HG03159 (cell line): Measurements from ENCODE around the gene NDUFS8.

Experiments
- ATAC-seq: cut with Tn5 transposase; IDR thresholded peaks from one replicate; pipeline ENCODE4 v1.9.1; 2021; ENCODE audit warnings: mild to moderate bottlenecking, moderate library complexity; ENCODE audit not compliant: unreplicated experiment

Gene NDUFS8

GRCh38 chr11:68074584-68075352, 44.3 kb downstream of the NDUFS8 start:
- ATAC-seq, result no peak

- ATAC-seq, result no peak
These were observed 46.0 kb downstream of the NDUFS8 start for GRCh38 chr11:68076371-68077042.

DNA sequence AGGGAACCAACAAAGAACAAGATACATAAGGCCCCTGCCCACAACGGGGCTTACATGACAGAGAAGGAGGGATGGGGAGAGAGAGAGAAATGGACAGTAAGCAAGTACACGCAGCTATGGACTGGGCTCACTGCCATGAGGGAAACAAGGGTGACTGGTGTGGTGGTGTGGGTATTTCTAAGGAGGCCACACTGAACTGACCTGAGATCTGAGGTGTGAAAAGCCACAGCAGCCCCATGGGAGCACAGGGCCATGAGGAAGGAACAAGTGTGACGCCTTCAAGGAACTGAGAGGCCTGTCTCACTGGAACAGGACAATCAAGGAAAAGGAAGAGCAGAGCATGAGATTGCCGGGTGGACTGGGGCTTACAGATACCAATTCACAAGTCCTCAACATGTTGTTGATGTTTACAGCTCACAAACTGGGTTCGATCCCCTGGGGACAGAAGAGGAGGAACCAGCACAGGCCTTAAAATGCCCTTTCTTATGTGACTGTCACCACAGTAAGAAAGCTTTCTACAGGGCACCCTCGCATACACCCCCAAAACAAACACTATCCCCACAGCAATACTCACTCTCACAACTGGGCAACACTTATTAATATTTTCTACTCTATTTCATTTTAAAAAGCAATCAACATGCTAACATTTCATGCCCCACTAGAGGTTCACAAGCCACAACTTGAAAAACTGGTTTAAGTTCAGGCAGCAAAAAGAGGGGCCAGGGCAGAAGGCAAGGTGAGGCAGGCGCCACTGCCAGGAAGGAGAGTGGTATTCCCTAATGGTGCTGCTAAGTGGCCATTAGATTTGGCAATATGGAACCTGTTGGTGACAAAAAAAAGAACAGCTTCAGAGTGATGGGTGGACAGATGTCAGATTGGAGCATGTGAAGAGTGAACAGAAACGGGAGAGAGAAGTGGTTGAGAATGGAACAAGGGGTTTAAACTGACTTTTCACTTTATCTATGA, 47.4 kb downstream of the NDUFS8 start:
- ATAC-seq, result no peak

GRCh38 chr11:68080860-68081259, 50.4 kb downstream of the NDUFS8 start:
- ATAC-seq, result no peak

- no peak for ATAC-seq
These were observed 51.2 kb downstream of the NDUFS8 start for GRCh38 chr11:68081691-68082090.

- ATAC-seq, result no peak
These were observed 52.0 kb downstream of the NDUFS8 start for GRCh38 chr11:68082481-68082880.

DNA sequence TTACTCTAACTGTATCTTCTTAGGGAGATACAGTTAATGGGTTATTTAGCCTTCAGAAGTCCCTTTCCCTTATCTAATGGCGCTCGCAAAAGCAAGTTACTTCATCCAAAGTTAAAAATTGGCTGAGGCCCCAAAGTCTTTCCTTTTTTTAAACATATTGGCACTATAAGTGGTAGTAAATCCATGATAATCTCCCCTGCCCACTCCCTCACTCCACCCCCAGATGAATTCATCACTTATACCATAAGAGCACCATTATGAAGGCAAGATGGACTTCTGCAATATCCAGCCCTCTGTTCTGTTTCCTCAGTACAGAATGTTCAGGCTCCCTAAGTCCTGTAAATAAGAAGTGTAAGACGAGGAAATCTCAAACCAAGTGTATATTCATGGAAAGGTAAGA, 53.0 kb downstream of the NDUFS8 start:
- no peak for ATAC-seq
